H1 (cell line): ENCODE results near the gene LEFTY1. TPM values are rescaled to one million over a fixed set of nuclear protein-coding genes. Genes with fewer than 3 reads are reported as not detected.

Experiments used
- polyA plus RNA-seq, 7 experiments: library from polyadenylated mRNA; depleted of rRNA in 3 of 7; stranded (reverse) in 5 of 7; unstranded in 2 of 7; fragments of >200 nt in 5 of 7; fragments of 200-250 nt in 2 of 7; gene quantifications; 1 replicate in 5 of 7; 2 replicates in 1 of 7; 4 replicates in 1 of 7; pipeline versions ENCODE4 v1.2.1 to v1.2.3, GENCODE V29; 2011 to 2013; ENCODE audit warnings: missing spikeins in 2 of 7, mixed read lengths in 2 of 7
- total RNA-seq: library from RNA; stranded (reverse); fragmentation: NEBNext Ultra II Directional; extraction: Animal tissue kit (Norgen Biotek cat#: 25700); gene quantifications from 2 replicates; pipeline ENCODE4 v1.2.1, GENCODE V29; 2021
- TF ChIP-seq, protein P1 (sequence below): fragments of 300-600 bp; sonication (generic); IDR thresholded peaks from 2 replicates; pipeline ENCODE4 v1.7.1; 2012; ENCODE audit warnings: low read length, moderate library complexity, mild to moderate bottlenecking, inconsistent platforms; ENCODE audit not compliant: insufficient replicate concordance

The LEFTY1 gene
- total and polyA plus RNA-seq, 2 of the 8 experiments (the other 6 are each of a cell fraction or from before 2014, with no cell fraction given), result 4.5 to 11.7 TPM

GRCh38 chr1:225865514-225865913 is 23.4 kb downstream of the LEFTY1 start (continued):
- TF ChIP-seq, protein P1, sequence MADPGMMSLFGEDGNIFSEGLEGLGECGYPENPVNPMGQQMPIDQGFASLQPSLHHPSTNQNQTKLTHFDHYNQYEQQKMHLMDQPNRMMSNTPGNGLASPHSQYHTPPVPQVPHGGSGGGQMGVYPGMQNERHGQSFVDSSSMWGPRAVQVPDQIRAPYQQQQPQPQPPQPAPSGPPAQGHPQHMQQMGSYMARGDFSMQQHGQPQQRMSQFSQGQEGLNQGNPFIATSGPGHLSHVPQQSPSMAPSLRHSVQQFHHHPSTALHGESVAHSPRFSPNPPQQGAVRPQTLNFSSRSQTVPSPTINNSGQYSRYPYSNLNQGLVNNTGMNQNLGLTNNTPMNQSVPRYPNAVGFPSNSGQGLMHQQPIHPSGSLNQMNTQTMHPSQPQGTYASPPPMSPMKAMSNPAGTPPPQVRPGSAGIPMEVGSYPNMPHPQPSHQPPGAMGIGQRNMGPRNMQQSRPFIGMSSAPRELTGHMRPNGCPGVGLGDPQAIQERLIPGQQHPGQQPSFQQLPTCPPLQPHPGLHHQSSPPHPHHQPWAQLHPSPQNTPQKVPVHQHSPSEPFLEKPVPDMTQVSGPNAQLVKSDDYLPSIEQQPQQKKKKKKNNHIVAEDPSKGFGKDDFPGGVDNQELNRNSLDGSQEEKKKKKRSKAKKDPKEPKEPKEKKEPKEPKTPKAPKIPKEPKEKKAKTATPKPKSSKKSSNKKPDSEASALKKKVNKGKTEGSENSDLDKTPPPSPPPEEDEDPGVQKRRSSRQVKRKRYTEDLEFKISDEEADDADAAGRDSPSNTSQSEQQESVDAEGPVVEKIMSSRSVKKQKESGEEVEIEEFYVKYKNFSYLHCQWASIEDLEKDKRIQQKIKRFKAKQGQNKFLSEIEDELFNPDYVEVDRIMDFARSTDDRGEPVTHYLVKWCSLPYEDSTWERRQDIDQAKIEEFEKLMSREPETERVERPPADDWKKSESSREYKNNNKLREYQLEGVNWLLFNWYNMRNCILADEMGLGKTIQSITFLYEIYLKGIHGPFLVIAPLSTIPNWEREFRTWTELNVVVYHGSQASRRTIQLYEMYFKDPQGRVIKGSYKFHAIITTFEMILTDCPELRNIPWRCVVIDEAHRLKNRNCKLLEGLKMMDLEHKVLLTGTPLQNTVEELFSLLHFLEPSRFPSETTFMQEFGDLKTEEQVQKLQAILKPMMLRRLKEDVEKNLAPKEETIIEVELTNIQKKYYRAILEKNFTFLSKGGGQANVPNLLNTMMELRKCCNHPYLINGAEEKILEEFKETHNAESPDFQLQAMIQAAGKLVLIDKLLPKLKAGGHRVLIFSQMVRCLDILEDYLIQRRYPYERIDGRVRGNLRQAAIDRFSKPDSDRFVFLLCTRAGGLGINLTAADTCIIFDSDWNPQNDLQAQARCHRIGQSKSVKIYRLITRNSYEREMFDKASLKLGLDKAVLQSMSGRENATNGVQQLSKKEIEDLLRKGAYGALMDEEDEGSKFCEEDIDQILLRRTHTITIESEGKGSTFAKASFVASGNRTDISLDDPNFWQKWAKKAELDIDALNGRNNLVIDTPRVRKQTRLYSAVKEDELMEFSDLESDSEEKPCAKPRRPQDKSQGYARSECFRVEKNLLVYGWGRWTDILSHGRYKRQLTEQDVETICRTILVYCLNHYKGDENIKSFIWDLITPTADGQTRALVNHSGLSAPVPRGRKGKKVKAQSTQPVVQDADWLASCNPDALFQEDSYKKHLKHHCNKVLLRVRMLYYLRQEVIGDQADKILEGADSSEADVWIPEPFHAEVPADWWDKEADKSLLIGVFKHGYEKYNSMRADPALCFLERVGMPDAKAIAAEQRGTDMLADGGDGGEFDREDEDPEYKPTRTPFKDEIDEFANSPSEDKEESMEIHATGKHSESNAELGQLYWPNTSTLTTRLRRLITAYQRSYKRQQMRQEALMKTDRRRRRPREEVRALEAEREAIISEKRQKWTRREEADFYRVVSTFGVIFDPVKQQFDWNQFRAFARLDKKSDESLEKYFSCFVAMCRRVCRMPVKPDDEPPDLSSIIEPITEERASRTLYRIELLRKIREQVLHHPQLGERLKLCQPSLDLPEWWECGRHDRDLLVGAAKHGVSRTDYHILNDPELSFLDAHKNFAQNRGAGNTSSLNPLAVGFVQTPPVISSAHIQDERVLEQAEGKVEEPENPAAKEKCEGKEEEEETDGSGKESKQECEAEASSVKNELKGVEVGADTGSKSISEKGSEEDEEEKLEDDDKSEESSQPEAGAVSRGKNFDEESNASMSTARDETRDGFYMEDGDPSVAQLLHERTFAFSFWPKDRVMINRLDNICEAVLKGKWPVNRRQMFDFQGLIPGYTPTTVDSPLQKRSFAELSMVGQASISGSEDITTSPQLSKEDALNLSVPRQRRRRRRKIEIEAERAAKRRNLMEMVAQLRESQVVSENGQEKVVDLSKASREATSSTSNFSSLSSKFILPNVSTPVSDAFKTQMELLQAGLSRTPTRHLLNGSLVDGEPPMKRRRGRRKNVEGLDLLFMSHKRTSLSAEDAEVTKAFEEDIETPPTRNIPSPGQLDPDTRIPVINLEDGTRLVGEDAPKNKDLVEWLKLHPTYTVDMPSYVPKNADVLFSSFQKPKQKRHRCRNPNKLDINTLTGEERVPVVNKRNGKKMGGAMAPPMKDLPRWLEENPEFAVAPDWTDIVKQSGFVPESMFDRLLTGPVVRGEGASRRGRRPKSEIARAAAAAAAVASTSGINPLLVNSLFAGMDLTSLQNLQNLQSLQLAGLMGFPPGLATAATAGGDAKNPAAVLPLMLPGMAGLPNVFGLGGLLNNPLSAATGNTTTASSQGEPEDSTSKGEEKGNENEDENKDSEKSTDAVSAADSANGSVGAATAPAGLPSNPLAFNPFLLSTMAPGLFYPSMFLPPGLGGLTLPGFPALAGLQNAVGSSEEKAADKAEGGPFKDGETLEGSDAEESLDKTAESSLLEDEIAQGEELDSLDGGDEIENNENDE, result no peak
